ENCODE data around the gene SEZ6L2.

The SEZ6L2 gene

DNA sequence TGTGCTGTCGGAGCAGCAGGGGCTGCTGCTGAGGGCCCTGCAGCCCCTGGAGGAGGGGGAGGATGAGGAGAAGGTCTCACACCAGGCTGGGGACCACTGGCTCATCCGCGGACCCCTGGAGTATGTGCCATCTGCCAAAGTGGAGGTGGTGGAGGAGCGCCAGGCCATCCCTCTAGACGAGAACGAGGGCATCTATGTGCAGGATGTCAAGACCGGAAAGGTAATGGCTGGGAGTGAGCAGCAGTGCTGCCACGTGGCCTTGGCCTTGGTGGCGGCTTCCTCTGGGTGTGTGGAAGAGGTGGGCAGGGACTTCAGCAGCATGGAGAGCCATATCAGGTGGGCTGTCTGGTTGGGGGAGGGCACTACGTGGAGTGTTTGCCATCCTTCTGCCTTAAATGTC lies 59.1 kb downstream of the SEZ6L2 start:
- Histone ChIP-seq H3K79me2 (ENCODE audit: low read length) (no peaks in the 10 kb centered on the region), H3F3A (ENCODE audit: insufficient read depth, low read length) (no peaks in the 10 kb centered on the region), H3K9me3 (replicated peaks; ENCODE audit: insufficient read depth, low read length) (no peaks in the 10 kb centered on the region), H3K27ac (ENCODE audit: low read length) (no peak overlapping the region), H3K4me2 (ENCODE audit: low read depth, low read length) (no peak overlapping the region), H3K9ac (ENCODE audit: low read length) (no peak overlapping the region), H3K4me1 (ENCODE audit: low read length) (no peaks in the 10 kb centered on the region), H3K4me3 (ENCODE audit: low read length) (no peak overlapping the region), H3K9me2 (replicated peaks; ENCODE audit: insufficient read depth, low read length) (no peaks in the 10 kb centered on the region), H4K20me1 (ENCODE audit: insufficient read depth, low read length) (no peaks in the 10 kb centered on the region), H3K27me3 (replicated peaks; ENCODE audit: insufficient read depth, low read length) (no peaks in the 10 kb centered on the region), H3K36me3 (replicated peaks; ENCODE audit: insufficient read depth, low read length) (no peaks in the 10 kb centered on the region), H2AFZ (ENCODE audit: low read length) (no peak overlapping the region)
- no peak for DNase-seq
- TF ChIP-seq EZH2phosphoT487 (IDR thresholded peaks at IDR 0.05; ENCODE audit: low read length): no peak
- TF ChIP-seq, protein P1, sequence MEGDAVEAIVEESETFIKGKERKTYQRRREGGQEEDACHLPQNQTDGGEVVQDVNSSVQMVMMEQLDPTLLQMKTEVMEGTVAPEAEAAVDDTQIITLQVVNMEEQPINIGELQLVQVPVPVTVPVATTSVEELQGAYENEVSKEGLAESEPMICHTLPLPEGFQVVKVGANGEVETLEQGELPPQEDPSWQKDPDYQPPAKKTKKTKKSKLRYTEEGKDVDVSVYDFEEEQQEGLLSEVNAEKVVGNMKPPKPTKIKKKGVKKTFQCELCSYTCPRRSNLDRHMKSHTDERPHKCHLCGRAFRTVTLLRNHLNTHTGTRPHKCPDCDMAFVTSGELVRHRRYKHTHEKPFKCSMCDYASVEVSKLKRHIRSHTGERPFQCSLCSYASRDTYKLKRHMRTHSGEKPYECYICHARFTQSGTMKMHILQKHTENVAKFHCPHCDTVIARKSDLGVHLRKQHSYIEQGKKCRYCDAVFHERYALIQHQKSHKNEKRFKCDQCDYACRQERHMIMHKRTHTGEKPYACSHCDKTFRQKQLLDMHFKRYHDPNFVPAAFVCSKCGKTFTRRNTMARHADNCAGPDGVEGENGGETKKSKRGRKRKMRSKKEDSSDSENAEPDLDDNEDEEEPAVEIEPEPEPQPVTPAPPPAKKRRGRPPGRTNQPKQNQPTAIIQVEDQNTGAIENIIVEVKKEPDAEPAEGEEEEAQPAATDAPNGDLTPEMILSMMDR (IDR thresholded peaks at IDR 0.05; ENCODE audit: low read length): no peak
- TF ChIP-seq EZH2 (optimal IDR thresholded peaks at IDR 0.05; ENCODE audit: low read depth, low read length): no peak

DNA sequence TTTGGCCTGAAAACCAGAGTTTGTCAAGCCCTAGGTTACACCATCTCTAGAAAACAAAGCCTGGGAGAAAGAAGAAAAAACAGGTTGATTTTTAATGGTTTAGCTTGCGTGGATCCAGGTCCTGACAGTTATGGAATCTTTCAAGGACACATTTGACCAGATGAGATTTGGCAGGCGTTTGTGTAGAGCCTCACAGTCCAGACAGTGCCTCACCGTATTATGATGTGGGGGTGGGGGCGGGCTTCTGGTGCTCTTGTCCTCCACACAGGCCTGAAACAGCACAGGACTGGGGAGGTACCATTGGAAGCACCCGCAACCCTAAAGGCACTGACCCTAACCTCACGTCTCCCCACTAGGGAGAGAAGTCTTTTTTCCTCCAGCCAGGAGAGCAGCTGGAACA lies 59.5 kb downstream of the SEZ6L2 start:
- Histone ChIP-seq H3K79me2 (ENCODE audit: low read length) (no peaks in the 10 kb centered on the region), H3K9ac (ENCODE audit: low read length) (no peak overlapping the region), H2AFZ (ENCODE audit: low read length) (no peak overlapping the region), H3K9me2 (replicated peaks; ENCODE audit: insufficient read depth, low read length) (no peaks in the 10 kb centered on the region), H3K4me1 (ENCODE audit: low read length) (no peaks in the 10 kb centered on the region), H3K4me2 (ENCODE audit: low read depth, low read length) (no peak overlapping the region), H3F3A (ENCODE audit: insufficient read depth, low read length) (no peaks in the 10 kb centered on the region), H3K4me3 (ENCODE audit: low read length) (no peak overlapping the region), H4K20me1 (ENCODE audit: insufficient read depth, low read length) (no peaks in the 10 kb centered on the region), H3K27me3 (replicated peaks; ENCODE audit: insufficient read depth, low read length) (no peaks in the 10 kb centered on the region), H3K36me3 (replicated peaks; ENCODE audit: insufficient read depth, low read length) (no peaks in the 10 kb centered on the region), H3K9me3 (replicated peaks; ENCODE audit: insufficient read depth, low read length) (no peaks in the 10 kb centered on the region), H3K27ac (ENCODE audit: low read length) (no peak overlapping the region)
- no peak for DNase-seq
- no peak for TF ChIP-seq EZH2phosphoT487 (IDR thresholded peaks at IDR 0.05; ENCODE audit: low read length)
- no peak for TF ChIP-seq EZH2 (optimal IDR thresholded peaks at IDR 0.05; ENCODE audit: low read depth, low read length)
- TF ChIP-seq, protein P1 (IDR thresholded peaks at IDR 0.05; ENCODE audit: low read length): no peak

DNA sequence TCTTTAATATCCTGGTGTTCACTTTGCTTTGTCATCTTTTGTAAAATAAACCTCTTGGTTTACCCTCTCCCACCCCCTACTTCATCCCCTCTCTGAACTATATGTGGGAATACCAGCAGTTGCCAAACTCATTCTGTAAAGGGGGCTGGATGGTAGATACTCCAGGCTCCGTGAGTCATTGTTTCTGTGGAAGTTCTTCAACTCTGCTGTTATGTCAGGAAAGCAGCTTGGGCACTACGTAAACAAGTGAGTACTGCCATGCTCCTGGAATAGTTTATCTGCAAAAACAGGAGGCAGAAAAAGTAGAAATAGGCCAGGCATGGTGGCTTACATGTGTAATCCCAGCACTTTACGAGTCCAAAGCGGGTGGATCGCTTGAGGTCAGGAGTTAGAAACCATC lies 61.5 kb downstream of the SEZ6L2 start:
- H3K36me3 ChIP-seq (replicated peaks; ENCODE audit: insufficient read depth, low read length): no peaks in the 10 kb centered on the region
- no peak overlapping the region for H3K4me2 ChIP-seq (ENCODE audit: low read depth, low read length)
- H2AFZ ChIP-seq (ENCODE audit: low read length): no peak overlapping the region
- H3K9me3 ChIP-seq (replicated peaks; ENCODE audit: insufficient read depth, low read length): no peaks in the 10 kb centered on the region
- no peaks in the 10 kb centered on the region for H3K27me3 ChIP-seq (replicated peaks; ENCODE audit: insufficient read depth, low read length)
- H3K9ac ChIP-seq (ENCODE audit: low read length): no peak overlapping the region
- no peak overlapping the region for H3K4me3 ChIP-seq (ENCODE audit: low read length)
- no peaks in the 10 kb centered on the region for H3F3A ChIP-seq (ENCODE audit: insufficient read depth, low read length)
- H3K4me1 ChIP-seq (ENCODE audit: low read length): no peaks in the 10 kb centered on the region
- no peaks in the 10 kb centered on the region for H3K9me2 ChIP-seq (replicated peaks; ENCODE audit: insufficient read depth, low read length)
- H3K27ac ChIP-seq (ENCODE audit: low read length): no peak overlapping the region
- no peaks in the 10 kb centered on the region for H3K79me2 ChIP-seq (ENCODE audit: low read length)
- H4K20me1 ChIP-seq (ENCODE audit: insufficient read depth, low read length): no peaks in the 10 kb centered on the region
- TF ChIP-seq, protein P1 (IDR thresholded peaks at IDR 0.05; ENCODE audit: low read length): no peak
- TF ChIP-seq EZH2phosphoT487 (IDR thresholded peaks at IDR 0.05; ENCODE audit: low read length): no peak
- no peak for TF ChIP-seq EZH2 (optimal IDR thresholded peaks at IDR 0.05; ENCODE audit: low read depth, low read length)
- no peak for DNase-seq
